HG03066 (cell line): ENCODE results near the gene TAS2R43.
"Not testable (repeated sequence)": the region's sequence is repeated elsewhere in the genome, so short reads cannot be mapped to it uniquely, and the experiment has no call there.

Experiments used
- ATAC-seq: cut with Tn5 transposase; IDR thresholded peaks from one replicate; pipeline ENCODE4 v1.9.1; 2021; ENCODE audit warnings: low read depth; ENCODE audit not compliant: unreplicated experiment

Gene TAS2R43

DNA sequence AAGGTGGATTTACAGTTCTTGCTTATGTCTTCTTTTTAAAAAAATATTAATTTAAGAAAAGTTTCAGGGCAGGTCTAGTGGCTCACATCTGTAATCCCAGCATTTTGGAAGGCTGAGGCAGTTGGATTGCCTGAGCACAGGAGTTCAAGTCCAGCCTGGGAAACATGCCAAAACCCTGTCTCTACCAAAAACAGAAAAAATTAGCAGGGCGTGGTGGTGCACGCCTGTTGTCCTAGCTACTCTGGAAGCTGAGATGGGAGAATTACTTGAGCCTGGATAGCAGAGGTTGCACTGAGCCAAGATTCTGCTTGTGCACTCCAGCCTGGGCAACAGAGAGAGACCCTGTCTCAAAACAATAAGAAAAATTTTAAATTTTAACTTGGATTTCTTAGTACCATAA lies 24.6 kb downstream of the TAS2R43 start:
- ATAC-seq: no peak

DNA sequence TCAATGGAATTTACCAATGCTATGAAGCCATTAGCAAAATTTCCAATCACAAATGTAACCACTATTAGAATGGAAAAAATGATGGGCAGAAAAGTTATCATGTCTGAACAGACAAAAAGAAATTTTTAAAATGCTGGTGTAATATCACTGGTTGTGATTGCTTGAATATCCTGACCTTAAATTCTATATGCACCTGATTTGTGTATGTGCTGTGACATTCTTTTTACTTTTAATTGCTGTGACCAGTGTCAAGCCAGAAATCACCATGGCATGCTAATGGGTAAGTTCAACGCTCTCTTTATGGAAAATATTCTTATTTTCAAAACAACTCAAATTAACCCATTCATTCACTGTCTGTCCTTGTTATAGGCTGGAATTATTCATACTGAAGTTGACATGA lies 29.9 kb downstream of the TAS2R43 start, which contains the start of gene TAS2R46:
Gene TAS2R46 (minus strand): TSS at position 101 of the 400 bp plus-strand sequence. CDS start 0 bp downstream, at position 101.
- not testable (repeated sequence) for ATAC-seq

DNA sequence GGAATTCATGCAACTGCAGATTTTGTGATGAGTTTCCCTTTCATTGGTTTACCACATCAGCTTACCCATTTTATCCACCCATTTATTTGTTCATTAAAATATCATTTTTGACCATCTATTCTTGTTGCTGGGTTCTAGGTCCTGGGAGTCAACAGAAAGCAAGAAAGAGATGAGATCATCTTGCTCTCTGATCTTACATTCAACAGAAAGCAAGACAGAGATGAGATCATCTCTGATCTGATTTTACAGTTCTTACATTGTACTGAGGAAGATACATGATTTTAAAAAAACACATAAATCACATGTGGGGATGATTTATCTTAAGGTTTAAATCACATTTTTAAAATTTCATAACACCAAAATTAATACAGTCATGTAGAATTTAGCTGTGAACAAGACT lies 32.3 kb downstream of the TAS2R43 start:
- no peak for ATAC-seq

DNA sequence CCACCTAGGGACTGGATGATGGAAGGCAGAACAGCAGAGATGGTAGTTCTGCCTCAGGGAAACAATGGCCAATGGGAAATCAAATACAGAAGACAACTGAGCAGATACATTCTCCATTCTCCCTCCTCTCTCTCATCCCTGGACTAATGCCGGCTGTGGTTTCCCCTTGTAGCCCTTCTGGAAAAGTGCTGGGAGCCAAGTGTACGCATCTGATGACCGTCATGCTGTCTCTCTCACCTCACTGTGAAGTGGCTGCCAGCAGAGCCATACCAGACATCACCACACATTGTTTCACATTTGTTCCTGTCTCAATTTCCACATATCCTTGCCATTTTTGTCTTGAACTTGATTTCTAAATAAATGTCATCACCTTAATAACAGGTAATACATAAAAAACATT lies 33.1 kb downstream of the TAS2R43 start:
- ATAC-seq: no peak

DNA sequence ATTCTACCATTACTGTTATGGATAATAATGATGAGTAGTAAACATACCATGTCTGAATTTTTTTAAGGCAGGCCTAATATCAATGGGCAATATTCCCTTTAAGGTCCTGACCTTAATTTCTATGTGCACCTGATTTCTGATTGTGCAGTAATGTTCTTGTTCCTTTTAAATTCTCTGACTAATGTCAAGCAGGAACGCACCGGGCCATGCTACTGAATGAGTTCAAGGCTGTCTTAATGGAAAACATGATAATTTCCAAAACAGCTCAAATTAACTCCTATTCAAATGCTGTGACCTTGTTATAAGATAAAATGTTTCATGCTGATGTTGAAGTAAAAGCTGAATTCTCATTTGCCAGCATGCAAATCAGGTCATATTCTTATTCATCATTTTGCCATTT lies 36.8 kb downstream of the TAS2R43 start:
- ATAC-seq: no peak

DNA sequence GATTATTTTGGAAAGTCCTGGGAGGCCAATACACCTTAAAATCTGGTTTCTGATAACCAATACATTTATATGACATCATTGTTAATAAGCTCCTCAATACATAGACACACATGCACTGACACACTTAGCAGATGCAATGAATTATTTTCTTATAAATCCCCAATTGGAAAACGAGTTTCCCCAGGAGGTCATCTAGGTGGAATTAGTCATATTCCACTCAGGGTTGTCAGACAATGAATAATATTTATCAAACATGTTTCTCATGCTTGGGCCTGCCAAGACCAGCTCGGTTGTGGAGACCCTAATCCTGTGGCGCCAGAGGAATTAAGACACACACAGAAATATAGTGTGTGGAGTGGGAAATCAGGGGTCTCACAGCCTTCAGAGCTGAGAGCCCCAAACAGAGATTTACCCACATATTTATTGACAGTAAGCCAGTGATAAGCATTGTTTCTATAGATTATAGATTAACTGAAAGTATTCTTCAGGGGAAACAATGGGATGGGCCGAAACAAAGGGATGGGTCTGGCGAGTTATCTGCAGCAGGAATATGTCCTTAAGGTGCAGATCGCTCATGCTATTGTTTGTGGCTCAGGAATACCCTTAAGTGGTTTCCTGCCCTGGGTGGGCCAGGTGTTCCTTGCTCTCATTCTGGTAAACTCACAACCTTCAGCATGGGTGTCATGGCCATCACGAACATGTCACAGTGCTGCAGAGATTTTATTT lies 42.1 kb downstream of the TAS2R43 start:
- ATAC-seq: not testable (repeated sequence)

DNA sequence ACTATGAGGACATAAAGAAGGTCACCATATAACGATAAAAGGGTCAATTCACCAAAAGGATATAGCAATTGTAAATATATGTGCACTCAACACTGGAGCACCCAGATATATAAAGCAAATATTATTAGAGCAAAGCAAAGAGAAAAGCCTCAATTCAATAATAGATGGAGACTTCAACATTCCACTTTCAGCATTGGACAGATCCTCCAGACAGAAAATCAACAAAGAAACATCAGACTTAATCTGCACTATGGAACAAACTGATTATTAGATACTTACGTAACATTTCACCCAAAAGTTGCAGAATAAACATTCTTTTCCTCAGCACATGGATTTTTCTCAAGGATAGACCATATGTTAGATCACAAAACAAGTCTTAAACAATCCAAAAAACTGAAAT lies 50.7 kb downstream of the TAS2R43 start:
- ATAC-seq: not testable (repeated sequence)
